DMS53 (cell line): ENCODE measurements around the gene SPRR3.

ENCODE experiments used
- DNase-seq: peaks from one replicate; lab custom pipeline; 2025; lab: John Stamatoyannopoulos, UW

Gene SPRR3, protein sequence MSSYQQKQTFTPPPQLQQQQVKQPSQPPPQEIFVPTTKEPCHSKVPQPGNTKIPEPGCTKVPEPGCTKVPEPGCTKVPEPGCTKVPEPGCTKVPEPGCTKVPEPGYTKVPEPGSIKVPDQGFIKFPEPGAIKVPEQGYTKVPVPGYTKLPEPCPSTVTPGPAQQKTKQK

DNA sequence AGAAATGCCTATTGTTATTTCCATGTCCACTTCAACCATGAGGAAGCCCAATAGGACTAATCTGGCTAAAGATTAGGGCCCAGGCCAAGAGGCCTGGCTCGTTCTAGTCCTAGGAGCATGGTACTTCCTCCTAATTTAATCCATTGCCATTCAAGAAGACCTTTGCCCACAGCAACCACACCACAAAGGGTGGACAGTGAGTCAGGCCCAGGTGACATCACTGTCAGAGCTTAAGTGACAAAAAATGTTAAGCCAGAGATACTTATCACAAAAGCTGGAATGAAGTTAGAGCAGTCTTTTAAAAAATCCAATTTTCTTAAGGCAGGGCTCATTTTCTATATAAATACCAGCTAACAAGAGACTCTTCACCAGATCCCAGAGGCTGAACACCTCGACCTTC lies at the start of gene SPRR3:
Gene SPRR3 (plus strand): TSS at position 368 of the 400 bp plus-strand sequence. CDS start 1,272 bp downstream, outside the sequence.
- DNase-seq, result no peak

DNA sequence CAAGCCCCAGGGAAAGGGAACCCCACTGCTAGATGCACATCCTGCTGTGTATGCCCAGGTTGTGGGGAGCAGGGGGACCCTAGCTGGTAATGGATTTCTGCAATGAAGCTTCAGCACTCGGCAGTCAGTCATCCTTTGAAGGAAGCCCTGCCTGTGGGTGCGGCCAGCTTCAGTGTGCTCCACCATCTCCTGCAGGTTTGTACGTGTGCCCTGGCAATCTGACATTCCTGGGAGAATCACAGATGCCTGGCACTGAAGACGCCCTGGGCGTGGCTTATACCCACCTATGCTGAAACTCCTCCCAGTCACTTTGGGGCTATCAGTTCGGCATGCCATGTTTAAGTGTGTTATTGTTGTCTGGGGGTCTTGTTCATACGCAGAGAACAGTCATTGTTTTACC lies 47.8 kb upstream of the SPRR3 start:
- no peak for DNase-seq

GRCh38 chr1:152954436-152954835 lies 47.1 kb upstream of the SPRR3 start:
- no peak for DNase-seq

DNA sequence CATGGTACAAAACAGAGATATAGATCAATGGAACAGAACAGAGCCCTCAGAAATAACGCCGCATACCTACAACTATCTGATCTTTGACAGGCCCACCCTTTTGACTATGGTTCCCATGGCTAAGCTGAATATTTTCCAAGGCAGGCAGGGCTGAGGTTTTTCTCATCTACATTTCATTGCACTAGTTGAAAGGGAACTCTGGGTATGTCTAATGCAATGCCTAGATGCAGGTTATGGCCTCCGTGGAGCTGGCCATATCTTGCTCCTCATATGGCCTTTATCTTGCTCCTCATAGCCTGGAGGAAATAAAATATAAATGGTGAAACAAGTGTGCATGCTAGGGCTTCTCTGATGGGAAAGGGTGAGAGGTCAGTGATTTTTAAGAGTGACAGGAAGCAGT lies 44.0 kb upstream of the SPRR3 start:
- no peak for DNase-seq

DNA sequence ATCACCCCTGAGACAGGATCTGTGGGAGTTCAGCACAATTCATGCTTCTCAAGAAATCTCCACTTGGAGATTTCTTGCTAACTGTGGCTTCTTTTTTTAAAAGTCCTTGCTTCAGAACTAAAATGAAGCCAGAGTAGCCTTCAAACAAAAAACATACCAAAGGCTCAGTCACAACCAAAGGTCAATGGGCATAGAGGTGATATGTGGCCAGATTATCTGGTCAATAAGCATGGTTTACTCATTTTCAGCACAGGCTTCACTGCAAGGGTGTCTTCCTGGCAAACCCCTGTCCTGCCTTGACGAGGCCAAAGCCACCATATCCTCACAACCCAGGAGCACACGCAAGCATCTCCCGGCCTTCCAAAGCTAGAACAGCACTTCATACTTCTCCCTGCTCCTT lies 42.3 kb upstream of the SPRR3 start:
- DNase-seq, result no peak

DNA sequence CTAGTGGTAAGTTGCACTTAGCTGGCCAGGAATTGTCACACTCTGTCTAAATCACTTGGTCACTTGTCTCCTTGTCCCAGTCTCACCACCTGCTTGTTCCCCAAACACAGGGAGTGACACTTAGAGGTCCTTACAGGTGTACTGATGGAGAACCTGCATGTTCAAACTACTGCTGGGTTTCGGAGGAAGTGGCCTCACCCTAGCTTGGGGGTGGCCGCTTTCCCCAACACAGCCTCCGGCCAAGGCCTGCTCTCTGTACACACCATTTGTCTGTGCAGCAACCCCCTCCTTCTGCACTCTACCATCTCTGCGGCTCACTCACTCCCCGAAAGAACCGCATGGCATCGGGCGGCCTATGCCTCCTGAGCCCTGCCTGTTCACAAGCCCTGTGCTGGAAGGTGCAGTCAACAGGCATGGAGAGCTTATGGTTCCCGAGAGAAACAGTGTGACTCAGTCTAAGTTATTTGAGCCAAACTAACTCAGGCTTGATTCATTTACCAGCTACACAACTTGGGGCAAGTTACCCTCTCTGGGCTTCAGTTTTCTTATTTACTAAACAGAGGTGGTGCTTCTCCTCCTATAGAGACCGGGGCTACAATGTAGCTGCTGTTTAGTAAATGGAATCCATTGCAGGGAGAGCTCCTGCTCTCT lies 41.6 kb upstream of the SPRR3 start:
- DNase-seq, result no peak

- peak; percentile 8 for DNase-seq
Observed at GRCh38 chr1:152960452-152961044, 41.0 kb upstream of the SPRR3 start.

DNA sequence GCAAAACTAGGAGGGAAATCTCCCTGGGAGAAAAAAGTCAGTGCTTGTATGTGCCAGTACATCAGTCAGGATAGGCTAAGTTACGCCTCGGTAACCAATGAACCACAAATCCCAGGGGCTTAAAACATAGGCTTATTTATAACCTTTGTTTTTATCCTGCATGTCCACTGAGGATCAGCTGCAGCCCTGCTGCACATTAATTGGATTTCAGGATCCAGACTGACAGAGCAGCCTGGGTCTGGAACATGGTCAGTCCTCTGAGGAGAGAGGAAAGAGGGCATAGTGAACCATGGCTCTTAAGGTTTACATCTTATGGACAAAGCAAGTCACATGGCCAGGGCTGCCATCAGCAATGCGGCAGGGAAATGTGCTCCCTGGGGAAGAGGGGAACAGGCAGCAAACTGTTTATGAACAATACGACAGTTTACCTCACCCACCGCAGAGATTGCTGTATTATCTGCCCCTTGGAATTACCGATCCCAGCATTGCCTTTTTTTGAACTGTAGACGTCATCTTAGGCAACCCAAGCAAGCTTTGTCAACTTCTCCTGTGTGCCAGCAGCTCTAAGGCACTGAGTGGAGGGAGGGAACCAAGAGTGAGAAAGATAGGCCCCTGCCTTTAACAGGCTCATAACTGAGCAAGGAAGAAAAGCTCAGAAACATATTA lies 40.2 kb upstream of the SPRR3 start:
- DNase-seq, result no peak

GRCh38 chr1:152962876-152963415 lies 38.6 kb upstream of the SPRR3 start:
- no peak for DNase-seq

GRCh38 chr1:152964536-152964935 lies 37.0 kb upstream of the SPRR3 start:
- no peak for DNase-seq

DNA sequence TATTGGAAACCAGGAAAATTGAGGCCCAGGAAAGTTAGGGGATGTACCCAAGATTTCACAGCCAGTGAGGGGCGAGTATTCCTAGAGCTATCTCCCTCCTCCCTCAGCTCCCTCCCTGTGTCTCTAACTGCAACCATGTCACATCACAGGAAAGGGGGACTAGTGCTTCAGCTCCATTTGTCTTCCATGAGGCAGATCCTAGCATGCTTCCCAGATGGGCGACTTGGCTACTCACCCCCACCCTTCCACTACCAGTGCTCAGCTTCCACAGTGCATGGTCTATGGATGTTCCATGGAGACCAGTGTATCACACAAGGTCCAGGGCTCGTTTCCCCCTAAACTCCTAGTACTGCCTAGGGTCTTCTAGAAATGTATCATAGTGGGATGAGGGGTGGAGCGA lies 35.7 kb upstream of the SPRR3 start:
- no peak for DNase-seq

- no peak for DNase-seq
Observed at GRCh38 chr1:152967201-152967600, 34.3 kb upstream of the SPRR3 start.

DNA sequence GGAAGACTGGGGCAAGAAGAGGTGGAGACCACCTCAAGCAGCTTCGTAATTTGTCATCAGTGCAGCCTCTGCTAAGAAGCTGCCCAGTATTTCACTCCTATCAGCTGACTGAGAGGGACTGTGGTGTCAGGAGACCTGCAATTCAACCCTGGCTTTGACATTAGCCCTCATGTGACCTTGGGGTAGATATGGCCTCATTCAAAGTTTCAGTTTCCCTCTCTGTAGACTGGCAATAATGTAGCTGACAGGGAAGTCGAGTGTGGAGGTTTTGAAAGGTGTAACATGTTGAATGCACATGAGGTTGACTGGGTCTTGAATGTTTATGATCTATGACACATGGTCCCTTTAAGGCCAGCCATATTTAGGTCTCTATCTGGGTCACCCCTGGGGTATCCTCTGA lies 33.3 kb upstream of the SPRR3 start:
- no peak for DNase-seq

DNA sequence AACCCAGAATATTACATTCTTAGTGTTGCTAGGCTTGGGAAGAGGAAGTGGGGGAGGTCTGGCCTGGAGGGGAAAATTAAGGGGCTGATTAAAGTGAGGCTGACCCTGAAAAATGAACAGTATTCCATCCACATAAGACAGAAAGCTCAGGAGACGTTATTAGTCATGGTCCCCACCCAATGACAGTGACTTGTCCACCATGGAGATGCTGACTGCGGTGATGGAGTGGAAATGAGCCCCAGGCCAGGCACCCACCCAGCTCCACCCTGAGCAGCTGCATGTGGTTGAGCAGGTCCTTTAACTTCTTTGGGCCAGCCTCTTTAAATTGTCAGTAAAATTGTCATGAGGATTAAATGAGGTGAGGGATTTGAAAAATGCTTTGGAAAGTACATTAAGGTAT lies 32.5 kb upstream of the SPRR3 start:
- no peak for DNase-seq

DNA sequence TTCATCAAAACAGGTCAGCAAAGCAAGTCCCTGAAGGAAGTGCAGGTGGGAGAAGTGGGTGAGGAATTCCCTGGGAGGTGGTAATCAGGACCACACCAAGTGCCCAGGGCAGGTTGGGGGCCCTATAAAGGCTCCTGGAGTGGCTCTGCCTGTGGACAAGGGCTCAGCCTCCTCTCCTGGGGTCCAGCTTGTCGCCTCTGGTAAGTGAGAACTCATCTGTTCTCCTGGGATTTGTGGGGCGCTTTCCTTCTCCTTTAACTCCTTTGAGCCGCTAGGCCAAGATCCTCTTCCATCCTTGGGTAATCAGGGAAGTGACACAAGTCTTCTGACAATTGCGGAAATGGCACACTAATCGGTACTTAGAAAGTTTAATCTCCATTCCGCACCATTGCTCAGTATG lies 31.1 kb upstream of the SPRR3 start, which contains the start of gene SPRR4:
Gene SPRR4 (plus strand): TSS at position 154 of the 400 bp plus-strand sequence. CDS start 1,243 bp downstream, outside the sequence.
- no peak for DNase-seq

GRCh38 chr1:152972196-152972886 lies 29.2 kb upstream of the SPRR3 start:
- DNase-seq, result no peak

DNA sequence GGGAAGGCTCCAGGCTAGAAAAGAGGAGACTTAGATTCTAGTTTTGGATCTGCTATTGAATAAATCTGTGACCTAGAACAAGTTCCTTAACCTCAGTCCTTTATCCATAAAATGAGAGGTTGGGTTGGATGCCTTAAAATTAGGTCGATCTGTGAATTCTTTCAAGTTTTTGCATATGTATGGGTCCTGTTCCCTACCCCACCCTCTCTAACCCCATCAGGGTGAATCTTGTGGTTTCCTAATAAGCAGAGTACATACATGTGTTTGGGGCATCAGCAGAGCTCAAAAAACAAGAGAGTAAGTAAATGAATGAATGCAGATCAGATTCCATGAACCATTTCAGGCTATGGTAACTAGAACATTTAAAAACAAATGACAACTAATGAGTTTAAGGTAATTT lies 24.9 kb upstream of the SPRR3 start:
- DNase-seq, result no peak

GRCh38 chr1:152977614-152978013 lies 23.9 kb upstream of the SPRR3 start:
- DNase-seq, result no peak

- DNase-seq, result no peak
Observed at GRCh38 chr1:152980676-152981075, 20.9 kb upstream of the SPRR3 start.

- DNase-seq, result no peak
Observed at GRCh38 chr1:152981146-152981871, 20.2 kb upstream of the SPRR3 start.

DNA sequence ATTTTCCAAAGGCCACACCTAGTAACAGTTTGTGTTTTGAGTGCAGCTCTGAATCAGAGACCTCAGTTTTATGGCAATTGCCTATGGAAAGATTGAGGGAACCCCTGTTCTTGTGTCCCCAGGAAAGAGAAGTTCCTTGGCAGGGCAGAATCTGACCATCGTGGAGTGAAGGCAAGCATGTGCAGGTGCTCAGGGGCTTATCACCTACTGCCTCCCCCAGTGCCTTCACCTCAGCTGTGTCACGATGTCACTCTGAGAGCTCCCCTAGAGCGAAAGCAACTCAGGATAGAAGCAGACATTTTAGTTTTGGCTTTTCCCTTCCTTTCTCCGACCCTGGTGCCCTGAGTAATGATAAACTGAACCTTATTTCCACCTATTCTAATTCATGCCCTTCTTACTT lies 19.5 kb upstream of the SPRR3 start:
- DNase-seq, result no peak
